Endodermal cell (in vitro differentiated cells): Measurements from ENCODE around the gene TBC1D21. TPM values are rescaled to one million over a fixed set of nuclear protein-coding genes. Genes with fewer than 3 reads are reported as not detected.

Experiments used
- total RNA-seq, 2 donors: library from RNA; stranded (reverse); fragmentation: NEBNext Ultra II Directional in 1 of 2; extraction: Animal tissue kit (Norgen Biotek cat#: 25700) in 1 of 2; gene quantifications; 2 replicates in 1 of 2; 3 replicates in 1 of 2; pipeline ENCODE4 v1.2.1, GENCODE V29; 2021

The TBC1D21 gene
- total RNA-seq, 2 donors from 2014 or later = not detected

Other genes starting within 250 kb of the TBC1D21 start
- gene NPTN, start 240.2 kb upstream of the TBC1D21 start, total RNA-seq = 100 to 1,000 TPM in 1 of 2 donors, 10 to 100 TPM in 1; 85.4 to 110 TPM
- gene CD276, start 189.2 kb upstream of the TBC1D21 start, total RNA-seq = 100 to 1,000 TPM; 122 to 133 TPM
- gene INSYN1, start 120.2 kb upstream of the TBC1D21 start, total RNA-seq = under 1 TPM; 0.33 to 0.55 TPM
- gene LOXL1, start 52.9 kb downstream of the TBC1D21 start, total RNA-seq = 10 to 100 TPM; 21.3 to 31.8 TPM
- gene STOML1, start 118.7 kb downstream of the TBC1D21 start, total RNA-seq = 1 to 10 TPM; 4.4 to 5.5 TPM
- 10 to 100 TPM; 26.5 to 28.9 TPM for gene PML, start 121.2 kb downstream of the TBC1D21 start, total RNA-seq
- gene GOLGA6A, start 209.0 kb downstream of the TBC1D21 start, total RNA-seq = under 1 TPM; 0.75 to 0.86 TPM